SK-N-SH (cell line): ENCODE data around the gene NAA38. TPM values are rescaled to one million over a fixed set of nuclear protein-coding genes. Genes with fewer than 3 reads are reported as not detected.

Experiments
- CTCF ChIA-PET: fragments of 300-600, 350-600 bp; formaldehyde crosslinking; extraction: SDS; loops from one replicate; lab custom pipeline; 2021; lab: Yijun Ruan, JAX
- POLR2A ChIA-PET: fragments of 350-600 bp; sonication (Branson Sonifier 250); formaldehyde crosslinking; extraction: SDS; loops from one replicate; lab custom pipeline; 2020; ENCODE audit warnings: antibody characterized with exemption, inconsistent platforms; lab: Yijun Ruan, JAX
- DNase-seq: peaks from one replicate; pipeline ENCODE4 v3.0.0; 2012
- H2AFZ ChIP-seq: fragments of 200-600 bp; sonication (generic); 2 replicates; pipeline ENCODE4 v1.8.1; 2016; ENCODE audit warnings: antibody characterized with exemption, mild to moderate bottlenecking, low read depth
- H3F3A ChIP-seq: fragments of 200-600 bp; sonication (generic); replicated peaks from 2 replicates; pipeline ENCODE3; 2016; ENCODE audit warnings: antibody characterized with exemption, mild to moderate bottlenecking; ENCODE audit not compliant: insufficient read depth
- H3K27ac ChIP-seq, 2 experiments: fragments of 200-500 bp in 1 of 2; fragments of 200-600 bp in 1 of 2; sonication (Bioruptor generic) in 1 of 2; sonication (generic), shearing (Covaris generic) in 1 of 2; 2 replicates each; pipeline versions ENCODE4 v1.5.1 to v1.6.1; 2014 to 2016; ENCODE audit warnings: low read depth in 2 of 2, inconsistent platforms in 1 of 2, low read length in 1 of 2, mild to moderate bottlenecking in 1 of 2, mixed read lengths in 1 of 2
- H3K27me3 ChIP-seq: fragments of 200-600 bp; sonication (generic), shearing (Covaris generic); 2 replicates; pipeline ENCODE4 v1.6.1; 2016; ENCODE audit warnings: mixed run types; ENCODE audit not compliant: insufficient read depth
- H3K36me3 ChIP-seq, 2 experiments: fragments of 200-500 bp in 1 of 2; fragments of 200-600 bp in 1 of 2; sonication (Bioruptor generic) in 1 of 2; sonication (generic) in 1 of 2; replicated peaks in 1 of 2; 2 replicates each; pipeline versions ENCODE3 to v1.5.1; 2014 to 2016; ENCODE audit warnings: low read length in 1 of 2, mild to moderate bottlenecking in 1 of 2; ENCODE audit not compliant: insufficient read depth in 2 of 2, control insufficient read depth in 1 of 2
- H3K4me1 ChIP-seq, 2 experiments: fragments of 200-500 bp in 1 of 2; fragments of 200-600 bp in 1 of 2; sonication (Bioruptor generic) in 1 of 2; sonication (generic), shearing (Covaris generic) in 1 of 2; 2 replicates each; pipeline versions ENCODE4 v1.5.1 to v1.6.1; 2014 to 2016; ENCODE audit warnings: low read depth in 1 of 2, low read length in 1 of 2, mixed run types in 1 of 2; ENCODE audit not compliant: insufficient read depth in 2 of 2, control insufficient read depth in 1 of 2
- H3K4me2 ChIP-seq: fragments of 200-600 bp; sonication (generic), shearing (Covaris generic); 2 replicates; pipeline ENCODE4 v1.6.1; 2017; ENCODE audit warnings: mixed run types
- H3K4me3 ChIP-seq, 2 experiments: fragments of 200-500 bp in 1 of 2; fragments of 200-600 bp in 1 of 2; sonication (Bioruptor generic) in 1 of 2; sonication (generic), shearing (Covaris generic) in 1 of 2; 2 replicates each; pipeline versions ENCODE4 v1.5.1 to v1.8.1; 2014 to 2016; ENCODE audit warnings: low read depth in 2 of 2, inconsistent platforms in 1 of 2, low read length in 1 of 2, mild to moderate bottlenecking in 1 of 2, mixed read lengths in 1 of 2, moderate library complexity in 1 of 2
- H3K79me2 ChIP-seq: fragments of 200-600 bp; sonication (generic); 2 replicates; pipeline ENCODE4 v1.8.1; 2017; ENCODE audit warnings: mild to moderate bottlenecking; ENCODE audit not compliant: insufficient read depth
- H3K9ac ChIP-seq: fragments of 200-600 bp; sonication (generic); 2 replicates; pipeline ENCODE4 v1.6.1; 2017; ENCODE audit warnings: mixed run types
- H3K9me2 ChIP-seq: fragments of 200-600 bp; sonication (generic); 2 replicates; pipeline ENCODE4 v1.6.1; 2017; ENCODE audit warnings: mixed run types
- H3K9me3 ChIP-seq: fragments of 200-600 bp; sonication (generic); 2 replicates; pipeline ENCODE4 v1.6.1; 2017; ENCODE audit warnings: mixed run types, mild to moderate bottlenecking, moderate library complexity
- H4K20me1 ChIP-seq: fragments of 200-600 bp; sonication (generic); 2 replicates; pipeline ENCODE4 v1.6.1; 2017; ENCODE audit warnings: mild to moderate bottlenecking, mixed run types; ENCODE audit not compliant: insufficient read depth
- CTCF ChIP-seq: fragments of 200-600 bp; sonication (generic); IDR thresholded peaks from 2 replicates; pipeline ENCODE4 v1.6.1; 2017; ENCODE audit warnings: antibody characterized with exemption, mild to moderate bottlenecking, moderate library complexity
- ELF1 ChIP-seq: IDR thresholded peaks from 2 replicates; pipeline ENCODE4 v1.4.0; 2012
- EP300 ChIP-seq, 2 experiments: IDR thresholded peaks; 2 replicates each; pipeline versions ENCODE4 v1.4.0 to v1.6.1; 2012; ENCODE audit warnings: borderline replicate concordance in 1 of 2, low read depth in 1 of 2, low read length in 1 of 2
- GABPA ChIP-seq: IDR thresholded peaks from 2 replicates; pipeline ENCODE4 v1.4.0; 2012; ENCODE audit warnings: low read depth, mild to moderate bottlenecking
- GATA2 ChIP-seq: sonication (generic); formaldehyde crosslinking; IDR thresholded peaks from 2 replicates; pipeline ENCODE4 v1.5.0; 2020; ENCODE audit warnings: mild to moderate bottlenecking, missing genetic modification reagents
- JUND ChIP-seq: IDR thresholded peaks from 2 replicates; pipeline ENCODE4 v1.4.0; 2012
- MAX ChIP-seq: IDR thresholded peaks from 2 replicates; pipeline ENCODE4 v1.4.0; 2012; ENCODE audit warnings: low read depth
- MEF2A ChIP-seq: IDR thresholded peaks from 2 replicates; pipeline ENCODE4 v1.4.0; 2012; ENCODE audit warnings: low read depth, borderline replicate concordance
- NFIC ChIP-seq: IDR thresholded peaks from 2 replicates; pipeline ENCODE4 v1.4.0; 2012; ENCODE audit warnings: borderline replicate concordance
- NRF1 ChIP-seq: IDR thresholded peaks from 2 replicates; pipeline ENCODE4 v1.6.1; 2012; ENCODE audit warnings: low read depth, mild to moderate bottlenecking, low read length
- PBX3 ChIP-seq: IDR thresholded peaks from 2 replicates; pipeline ENCODE4; 2012
- POLR2AphosphoS5 ChIP-seq: IDR thresholded peaks from 2 replicates; pipeline ENCODE4 v1.6.1; 2012; ENCODE audit warnings: low read depth, low read length
- RAD21 ChIP-seq: IDR thresholded peaks from 2 replicates; pipeline ENCODE4 v1.6.1; 2012; ENCODE audit warnings: mild to moderate bottlenecking, low read length
- REST ChIP-seq: IDR thresholded peaks from 2 replicates; pipeline ENCODE4 v1.6.1; 2012; ENCODE audit warnings: mild to moderate bottlenecking, low read depth, low read length, moderate library complexity
- RFX5 ChIP-seq: IDR thresholded peaks from 2 replicates; pipeline ENCODE4 v1.6.1; 2012; ENCODE audit warnings: mild to moderate bottlenecking, improper control_type of control experiment, low read length
- TAF1 ChIP-seq: IDR thresholded peaks from 2 replicates; pipeline ENCODE4 v1.6.1; 2012; ENCODE audit warnings: low read depth, mild to moderate bottlenecking, low read length, moderate library complexity, borderline replicate concordance
- TCF12 ChIP-seq: IDR thresholded peaks from 2 replicates; pipeline ENCODE4 v1.4.0; 2012
- TEAD4 ChIP-seq: IDR thresholded peaks from 2 replicates; pipeline ENCODE4 v1.4.0; 2012; ENCODE audit warnings: mild to moderate bottlenecking, borderline replicate concordance; ENCODE audit not compliant: insufficient read depth
- USF1 ChIP-seq: IDR thresholded peaks from 2 replicates; pipeline ENCODE4 v1.4.0; 2012; ENCODE audit warnings: low read depth, borderline replicate concordance
- USF2 ChIP-seq: fragments of 150-350 bp; IDR thresholded peaks from 2 replicates; pipeline ENCODE4 v1.6.1; 2017; ENCODE audit warnings: antibody characterized with exemption, low read length, low read depth, borderline replicate concordance
- ZBTB33 ChIP-seq: IDR thresholded peaks from 2 replicates; pipeline ENCODE4 v1.4.0; 2012; ENCODE audit warnings: low read depth, borderline replicate concordance
- WGBS: methylation state at CpG from one replicate; pipeline ENCODE4 v1.1.6; 2017; ENCODE audit warnings: low lambda C conversion rate; 5-methylcytosine and 5-hydroxymethylcytosine counted together
- polyA plus RNA-seq, 3 experiments: library from polyadenylated mRNA; depleted of rRNA; stranded (reverse); fragments of >200 nt; gene quantifications; 2 replicates each; pipeline ENCODE4 v1.2.3, GENCODE V29; 2012

Gene NAA38
- polyA plus RNA-seq, 1 of the 3 experiments (the other 2 are of a cell fraction): 202 TPM

- Histone ChIP-seq H3K4me3 (peak overlapping the region in 1 of 2 experiments; percentile 3; a peak in 1 of 4 replicates), H3K4me2 (no peak overlapping the region), H2AFZ (no peak overlapping the region)
- TF ChIP-seq RAD21: peak; percentile 95
- TF ChIP-seq POLR2AphosphoS5: no peak; the same call in 1 of the 2 replicates
- peak; percentile 87 for TF ChIP-seq CTCF
- TF ChIP-seq RFX5: 0 out of 2 replicates have a peak, but pooled peaks have one; percentile 12
- no peak for TF ChIP-seq TCF12
- no peak for TF ChIP-seq ELF1
- no peak for TF ChIP-seq GABPA
- TF ChIP-seq TEAD4: no peak
- TF ChIP-seq NRF1: peak; percentile 32; the same call in 1 of the 2 replicates
- no peak for TF ChIP-seq JUND
- no peak for TF ChIP-seq USF2
- TF ChIP-seq REST: no peak
- TF ChIP-seq MAX: no peak
- TF ChIP-seq ZBTB33: no peak
- TF ChIP-seq GATA2 (CRISPR knock-in tag): no peak
- TF ChIP-seq USF1: no peak
- TF ChIP-seq TAF1: no peak; the same call in 1 of the 2 replicates
- no peak for TF ChIP-seq NFIC
- no peak for TF ChIP-seq EP300 (IDR thresholded peaks at IDR 0.05; ENCODE audit: borderline replicate concordance in 1 of 2, low read depth in 1 of 2, low read length in 1 of 2)
- TF ChIP-seq PBX3: no peak
- no peak for TF ChIP-seq MEF2A
Measured at GRCh38 chr17:7851438-7852261, 5.7 kb downstream of the NAA38 start.

More at GRCh38 chr17:7851438-7852261, 5.7 kb downstream of the NAA38 start:
- peak; percentile 94 for DNase-seq
- no peaks in the 10 kb centered on the region for H3K9me3 ChIP-seq
- WGBS: 42% methylated on average over 33 of the region's 60 CpGs
- 0 out of 2 replicates have a peak, but pooled peaks cover 2% of the 10 kb centered on the region for H3K79me2 ChIP-seq
- peaks cover 31% of the 10 kb centered on the region for H4K20me1 ChIP-seq
- H3K4me1 ChIP-seq: peaks cover 13 to 28% of the 10 kb centered on the region in 2 experiments; a peak in 2 of 4 replicates
- H3K9ac ChIP-seq: no peak overlapping the region
- H3F3A ChIP-seq: peaks cover 31% of the 10 kb centered on the region
- CTCF ChIA-PET: interaction anchor here (0.5 to 5.7 kb wide), 10 partner anchors 11 to 108 kb away, joined by 3 to 58 read pairs (median 8); partner anchors contain the start of gene KDM6B
- POLR2A ChIA-PET: interaction anchor here (1.1 to 2.4 kb wide), 2 partner anchors 13 to 108 kb away, joined by 4 to 7 read pairs; no protein-coding TSS in a partner anchor
- peak overlapping the region in 1 of 2 experiments; percentile 34; a peak in 1 of 4 replicates for H3K27ac ChIP-seq
- H3K9me2 ChIP-seq: no peaks in the 10 kb centered on the region
- H3K36me3 ChIP-seq: peaks cover 33 to 68% of the 10 kb centered on the region in 2 experiments
- no peaks in the 10 kb centered on the region for H3K27me3 ChIP-seq
